Lower leg skin (tissue), 4 donors: ENCODE measurements around the gene SNRK. TPM values are rescaled to one million over a fixed set of nuclear protein-coding genes. Genes with fewer than 3 reads are reported as not detected.
A peak's percentile ranks its signal among the peaks of the same experiment; 100 is the strongest.

Source experiments
- DNase-seq, 2 donors: peaks; one replicate each; pipeline ENCODE4 v3.0.0-alpha.2; 2019; ENCODE audit warnings: low spot score in 2 of 2
- H3K4me3 ChIP-seq: fragments of 200-600 bp; sonication (generic); 2 replicates; pipeline ENCODE4 v1.5.1; 2017; ENCODE audit warnings: mild to moderate bottlenecking, low read depth; ENCODE audit not compliant: poor library complexity, severe bottlenecking
- CTCF ChIP-seq, 3 donors: fragments of 450-650 bp; IDR thresholded peaks; one replicate each; pipeline ENCODE4 v1.5.1; 2016; ENCODE audit warnings: antibody characterized with exemption in 3 of 3, mild to moderate bottlenecking in 3 of 3, moderate library complexity in 2 of 3
- POLR2A ChIP-seq, 2 donors: fragments of 450-650 bp; IDR thresholded peaks; one replicate each; pipeline ENCODE4 v1.6.1; 2016 to 2017; ENCODE audit warnings: antibody characterized with exemption in 2 of 2, mild to moderate bottlenecking in 1 of 2, moderate library complexity in 1 of 2
- WGBS, 2 donors: methylation state at CpG; one replicate each; pipeline ENCODE4 v1.1.5; 2018; 5-methylcytosine and 5-hydroxymethylcytosine counted together
- intact Hi-C: fragments of 100-400 bp; cut with DNase I; formaldehyde crosslinking; loops from one replicate; pipeline ENCODE4 v1.15.0; 2023; ENCODE audit warnings: low total_unique reads
- total RNA-seq, 4 donors: library from RNA; depleted of rRNA; stranded (reverse); fragments of >200 nt; gene quantifications; one replicate each; pipeline ENCODE4 v1.1.0, GENCODE V29; 2016

SNRK gene
- total RNA-seq, 4 donors from 2014 or later: 59.8 to 180 (median 79.9) TPM

DNA sequence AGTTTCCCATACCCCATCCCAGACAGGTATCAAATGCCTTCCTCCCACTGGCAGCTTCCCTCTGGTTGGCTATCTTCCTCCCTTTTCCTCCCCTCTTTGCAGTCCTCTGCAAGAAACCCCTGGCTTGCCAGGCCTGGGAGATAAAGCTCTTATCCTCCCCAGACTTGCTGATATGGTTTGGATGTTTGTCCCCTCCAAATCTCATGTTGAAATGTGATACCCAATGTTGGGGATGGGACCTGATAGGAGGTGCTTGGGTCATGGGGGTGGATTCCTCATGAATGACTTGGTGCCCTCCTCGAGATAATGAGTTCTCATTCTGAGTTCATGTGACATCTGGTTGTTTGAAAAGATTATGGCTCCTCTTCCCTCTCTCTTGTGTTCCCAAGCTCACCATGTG is 32.2 kb upstream of the SNRK start:
- DNase-seq: no peak
- intact Hi-C loops: no loop called here
- no peak overlapping the region for H3K4me3 ChIP-seq
- 65 to 83% methylated on average over 1 of the region's 1 CpG for WGBS, 2 donors
- no peak for TF ChIP-seq POLR2A (IDR thresholded peaks at IDR 0.05)
- no peak for TF ChIP-seq CTCF (IDR thresholded peaks at IDR 0.05)

DNA sequence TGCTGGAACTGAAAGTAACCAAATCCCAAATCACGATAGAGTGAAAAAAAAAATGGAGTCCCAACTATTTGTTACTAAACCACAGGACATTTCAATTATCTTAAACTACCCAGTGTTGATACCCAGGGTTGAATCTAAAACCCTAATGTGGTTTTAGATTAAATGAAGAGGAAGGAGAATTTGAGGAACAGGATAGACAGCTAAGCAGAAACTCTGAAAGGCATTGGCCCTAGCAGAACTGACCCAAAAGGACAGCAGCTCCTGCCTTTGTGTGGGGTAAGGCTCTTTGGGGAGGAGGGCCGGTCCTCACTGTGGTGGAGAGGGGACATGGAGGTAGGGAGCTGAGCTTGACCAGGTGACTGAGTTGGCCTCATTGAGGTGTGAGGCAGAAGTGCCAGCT is 30.7 kb upstream of the SNRK start:
- 80 to 82% methylated on average over 2 of the region's 2 CpGs for WGBS, 2 donors
- no peak overlapping the region for H3K4me3 ChIP-seq
- intact Hi-C loops: no loop called here
- DNase-seq: no peak
- TF ChIP-seq CTCF (IDR thresholded peaks at IDR 0.05) (no peak), POLR2A (IDR thresholded peaks at IDR 0.05) (no peak)

DNA sequence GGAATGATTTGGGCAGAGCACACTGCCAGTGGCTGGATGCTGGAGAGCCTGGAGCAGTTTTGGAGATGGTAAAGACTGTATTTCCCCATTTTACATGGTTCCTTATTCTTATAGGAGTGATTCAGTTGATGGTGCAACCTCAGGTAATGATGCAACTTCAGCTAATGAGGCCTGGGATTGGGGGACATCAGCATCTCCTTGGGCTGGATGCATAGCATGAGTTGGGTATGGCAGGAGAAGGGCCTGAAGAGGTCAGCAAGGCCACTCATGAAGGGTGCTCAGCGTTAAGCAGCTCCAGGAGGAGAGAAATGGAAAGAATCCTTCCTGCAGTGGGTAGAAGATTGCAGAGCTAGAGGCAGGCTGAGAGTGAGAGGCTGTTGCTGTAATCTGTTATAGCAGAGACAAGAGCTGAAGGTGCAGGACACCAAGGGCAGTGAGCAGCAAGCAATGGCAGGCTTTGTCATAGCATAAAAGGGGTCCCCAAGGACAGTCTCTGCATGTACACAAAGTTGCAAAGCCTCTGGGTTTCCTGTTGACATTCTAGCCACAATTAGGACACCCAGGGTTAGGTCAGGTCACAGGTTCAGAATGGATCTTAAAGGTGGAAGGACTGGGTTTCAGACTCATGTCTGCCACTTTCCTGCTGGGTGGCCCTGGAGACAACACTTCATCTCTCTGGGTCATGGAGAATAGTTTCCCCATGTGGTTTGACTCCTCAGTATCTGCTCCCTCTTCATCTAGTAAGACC is 29.5 kb upstream of the SNRK start:
- TF ChIP-seq POLR2A (IDR thresholded peaks at IDR 0.05) (no peak), CTCF (IDR thresholded peaks at IDR 0.05) (no peak)
- intact Hi-C loops: no loop called here
- 89 to 100% methylated on average over 1 of the region's 1 CpG for WGBS, 2 donors
- no peak overlapping the region for H3K4me3 ChIP-seq
- DNase-seq: no peak

- 55 to 77% methylated on average over 2 of the region's 2 CpGs for WGBS, 2 donors
- DNase-seq: no peak
- TF ChIP-seq CTCF (IDR thresholded peaks at IDR 0.05): no peak
- no peak for TF ChIP-seq POLR2A (IDR thresholded peaks at IDR 0.05)
Observed at GRCh38 chr3:43257850-43258249, 28.5 kb upstream of the SNRK start.

GRCh38 chr3:43259626-43260025 is 26.7 kb upstream of the SNRK start:
- peak in 1 of 2 donors; percentile 65 for DNase-seq
- intact Hi-C loops: no loop called here
- TF ChIP-seq CTCF (IDR thresholded peaks at IDR 0.05) (no peak), POLR2A (IDR thresholded peaks at IDR 0.05) (no peak)
- WGBS, 2 donors: 57 to 68% methylated on average over 2 of the region's 2 CpGs
- H3K4me3 ChIP-seq: no peak overlapping the region

More at GRCh38 chr3:43257850-43258249, 28.5 kb upstream of the SNRK start:
- intact Hi-C loops: no loop called here
- no peak overlapping the region for H3K4me3 ChIP-seq

DNA sequence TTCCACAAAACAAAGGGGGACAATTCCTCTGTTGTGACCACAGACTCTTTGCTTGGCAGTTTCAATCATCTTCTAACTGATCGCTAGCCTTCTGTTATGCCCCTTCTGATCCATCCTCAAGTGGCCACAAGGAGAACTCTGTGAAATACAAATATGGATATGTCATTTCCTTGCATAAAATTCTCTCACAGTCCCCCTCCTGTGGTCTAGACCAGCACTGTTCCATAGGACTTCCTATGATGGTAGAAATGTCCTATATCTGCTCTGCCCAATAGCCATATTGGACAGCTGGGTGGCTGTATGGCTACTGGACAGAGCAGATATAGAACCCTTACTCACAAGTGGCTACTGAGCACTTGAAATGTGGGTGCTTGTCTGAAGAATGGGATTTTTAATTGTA is 25.9 kb upstream of the SNRK start:
- intact Hi-C loops: no loop called here

More for the DNA sequence above, 25.9 kb upstream of the SNRK start:
- DNase-seq: no peak
- 96 to 100% methylated on average over 1 of the region's 1 CpG for WGBS, 2 donors
- no peak overlapping the region for H3K4me3 ChIP-seq
- TF ChIP-seq CTCF (IDR thresholded peaks at IDR 0.05) (no peak), POLR2A (IDR thresholded peaks at IDR 0.05) (no peak)
